Measurements from ENCODE around the gene ECT2. TPM values are rescaled to one million over a fixed set of nuclear protein-coding genes. Genes with fewer than 3 reads are reported as not detected.

ECT2 gene
- total and polyA plus RNA-seq, 2 of the 8 experiments (the other 6 are each of a cell fraction or from before 2014, with no cell fraction given): 19.5 to 88.7 TPM

DNA sequence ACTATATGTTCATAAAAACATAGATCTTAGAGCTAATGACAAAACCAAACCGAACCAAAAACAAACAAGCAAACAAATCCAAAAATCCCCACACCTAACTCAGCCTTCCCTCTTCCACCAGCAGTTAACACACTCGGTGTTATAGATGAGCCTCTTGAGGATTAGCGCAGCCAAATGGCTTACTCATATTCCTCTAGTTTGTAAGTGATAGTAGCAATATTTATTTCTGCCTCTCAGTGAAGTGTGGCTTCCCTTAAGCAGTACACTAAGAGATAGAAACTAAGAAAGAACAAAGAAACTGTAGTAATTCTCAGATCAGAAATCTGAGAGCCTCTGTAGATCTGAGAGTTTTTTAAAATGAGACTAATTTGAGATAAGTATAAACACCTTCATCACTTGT, 37.2 kb upstream of the ECT2 start (continued):
- TF ChIP-seq RBBP5 (IDR thresholded peaks at IDR 0.05; ENCODE audit: borderline replicate concordance, low read depth, low read length) (no peak), TBP (IDR thresholded peaks at IDR 0.05; ENCODE audit: low read depth, low read length) (no peak), CREB1 (IDR thresholded peaks at IDR 0.05) (no peak), JUND (IDR thresholded peaks at IDR 0.05; ENCODE audit: low read length) (no peak)
